Cardiac muscle cell (in vitro differentiated cells and primary cell): ENCODE measurements around the gene NBDY. TPM values are rescaled to one million over a fixed set of nuclear protein-coding genes. Genes with fewer than 3 reads are reported as not detected.
"Not testable (repeated sequence)": the region's sequence is repeated elsewhere in the genome, so short reads cannot be mapped to it uniquely, and the experiment has no call there.

Source experiments
- DNase-seq, 2 donors: peaks; one replicate each; pipeline versions ENCODE4 v3.0.0 to v3.0.0-alpha.2; 2010 to 2017; ENCODE audit warnings: low read depth in 1 of 2, low spot score in 1 of 2
- H3K27ac ChIP-seq: fragments of 200-600 bp; sonication (generic); 2 replicates; pipeline ENCODE4 v1.5.1; 2016
- H3K27me3 ChIP-seq: fragments of 200-600 bp; sonication (generic); 2 replicates; pipeline ENCODE4 v1.6.0; 2016; ENCODE audit warnings: control low read depth
- H3K36me3 ChIP-seq: fragments of 200-600 bp; sonication (generic); 2 replicates; pipeline ENCODE4 v1.5.1; 2016; ENCODE audit warnings: control low read depth
- H3K4me1 ChIP-seq: fragments of 200-600 bp; sonication (generic); 2 replicates; pipeline ENCODE4 v1.8.1; 2017; ENCODE audit warnings: low read depth, mild to moderate bottlenecking, mixed run types
- H3K4me3 ChIP-seq: fragments of 200-600 bp; sonication (generic); 2 replicates; pipeline ENCODE4 v1.5.1; 2016; ENCODE audit warnings: mild to moderate bottlenecking
- H3K9me3 ChIP-seq: fragments of 200-600 bp; sonication (generic); 2 replicates; pipeline ENCODE4 v1.5.1; 2017; ENCODE audit warnings: low read depth, mild to moderate bottlenecking, control low read depth
- CTCF ChIP-seq: IDR thresholded peaks from 2 replicates; pipeline ENCODE4 v1.5.1; 2012; ENCODE audit warnings: low read depth, mild to moderate bottlenecking, low read length
- polyA plus RNA-seq: library from polyadenylated mRNA; unstranded; fragments of >200 nt; fragmentation: Nextera tagmentation; extraction: Ambion mirVana; gene quantifications from 2 replicates; pipeline ENCODE4 v1.2.1, GENCODE V29; 2016
- total RNA-seq: library from RNA; depleted of rRNA; stranded (reverse); fragments of >200 nt; gene quantifications from 2 replicates; pipeline ENCODE4 v1.2.3, GENCODE V29; 2016

NBDY gene
- total and polyA plus RNA-seq, 2 experiments from 2014 or later: 13.1 to 243 TPM

- H3K27ac ChIP-seq: no peak overlapping the region
- peak in 1 of 2 donors; percentile 14 for DNase-seq
- H3K27me3 ChIP-seq: no peaks in the 10 kb centered on the region
- no peaks in the 10 kb centered on the region for H3K9me3 ChIP-seq
- no peaks in the 10 kb centered on the region for H3K36me3 ChIP-seq
- no peak for TF ChIP-seq CTCF
- H3K4me1 ChIP-seq: no peaks in the 10 kb centered on the region
- H3K4me3 ChIP-seq: no peak overlapping the region
Observed at GRCh38 chrX:56765811-56766553, 36.9 kb downstream of the NBDY start.

- no peaks in the 10 kb centered on the region for H3K4me1 ChIP-seq
- H3K36me3 ChIP-seq: no peaks in the 10 kb centered on the region
- no peak overlapping the region for H3K4me3 ChIP-seq
- peak; percentile 9 for TF ChIP-seq CTCF
- peak in 1 of 2 donors; percentile 66 for DNase-seq
- no peak overlapping the region for H3K27ac ChIP-seq
- no peaks in the 10 kb centered on the region for H3K27me3 ChIP-seq
- no peaks in the 10 kb centered on the region for H3K9me3 ChIP-seq
Observed at GRCh38 chrX:56766554-56767347, 37.7 kb downstream of the NBDY start.

DNA sequence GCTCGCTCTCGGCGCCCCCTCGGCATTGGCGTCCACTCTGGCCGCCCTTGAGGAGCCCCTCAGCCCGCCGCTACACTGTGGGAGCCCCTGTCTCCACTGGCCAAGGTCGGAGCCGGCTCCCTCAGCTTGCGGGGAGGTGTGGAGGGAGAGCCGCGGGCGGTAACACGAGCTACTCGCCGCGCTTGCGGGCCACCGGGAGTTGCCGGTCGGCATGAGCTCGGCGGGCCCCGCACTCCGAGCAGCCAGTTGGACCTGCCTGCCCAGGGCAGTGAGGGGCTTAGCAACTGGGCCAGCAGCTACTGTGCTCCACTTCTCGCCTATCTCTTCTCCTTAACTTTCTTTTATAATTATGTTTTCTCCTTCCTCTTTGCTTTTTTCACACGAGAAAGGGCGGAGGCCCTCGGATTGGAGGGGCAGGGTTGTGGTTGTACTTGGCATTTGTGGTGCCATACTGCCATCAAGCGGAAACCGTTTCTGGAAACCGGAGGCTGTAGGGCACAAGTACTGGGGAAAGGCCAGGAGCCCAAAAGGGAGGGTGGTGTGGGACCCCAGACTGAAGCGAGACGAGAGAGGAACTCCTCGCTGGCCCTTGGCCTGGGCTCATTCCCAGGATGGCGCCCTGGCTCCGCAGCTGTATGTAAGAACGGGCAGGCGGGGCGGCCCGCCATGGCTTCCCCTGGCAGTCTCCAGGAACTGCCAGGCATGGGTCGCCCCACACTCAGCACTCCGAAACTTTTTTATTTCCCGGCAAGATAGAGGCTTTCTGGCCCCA is 38.5 kb downstream of the NBDY start:
- not testable (repeated sequence) for DNase-seq, H3K4me3 ChIP-seq

GRCh38 chrX:56768120-56768660 is 39.1 kb downstream of the NBDY start:
- not testable (repeated sequence) for H3K9me3 ChIP-seq, H3K27ac ChIP-seq, H3K4me1 ChIP-seq, H3K27me3 ChIP-seq, H3K36me3 ChIP-seq, H3K4me3 ChIP-seq, DNase-seq

More for the DNA sequence above, 38.5 kb downstream of the NBDY start:
- not testable (repeated sequence) for H3K36me3 ChIP-seq, H3K9me3 ChIP-seq, H3K27me3 ChIP-seq, H3K27ac ChIP-seq, H3K4me1 ChIP-seq

DNA sequence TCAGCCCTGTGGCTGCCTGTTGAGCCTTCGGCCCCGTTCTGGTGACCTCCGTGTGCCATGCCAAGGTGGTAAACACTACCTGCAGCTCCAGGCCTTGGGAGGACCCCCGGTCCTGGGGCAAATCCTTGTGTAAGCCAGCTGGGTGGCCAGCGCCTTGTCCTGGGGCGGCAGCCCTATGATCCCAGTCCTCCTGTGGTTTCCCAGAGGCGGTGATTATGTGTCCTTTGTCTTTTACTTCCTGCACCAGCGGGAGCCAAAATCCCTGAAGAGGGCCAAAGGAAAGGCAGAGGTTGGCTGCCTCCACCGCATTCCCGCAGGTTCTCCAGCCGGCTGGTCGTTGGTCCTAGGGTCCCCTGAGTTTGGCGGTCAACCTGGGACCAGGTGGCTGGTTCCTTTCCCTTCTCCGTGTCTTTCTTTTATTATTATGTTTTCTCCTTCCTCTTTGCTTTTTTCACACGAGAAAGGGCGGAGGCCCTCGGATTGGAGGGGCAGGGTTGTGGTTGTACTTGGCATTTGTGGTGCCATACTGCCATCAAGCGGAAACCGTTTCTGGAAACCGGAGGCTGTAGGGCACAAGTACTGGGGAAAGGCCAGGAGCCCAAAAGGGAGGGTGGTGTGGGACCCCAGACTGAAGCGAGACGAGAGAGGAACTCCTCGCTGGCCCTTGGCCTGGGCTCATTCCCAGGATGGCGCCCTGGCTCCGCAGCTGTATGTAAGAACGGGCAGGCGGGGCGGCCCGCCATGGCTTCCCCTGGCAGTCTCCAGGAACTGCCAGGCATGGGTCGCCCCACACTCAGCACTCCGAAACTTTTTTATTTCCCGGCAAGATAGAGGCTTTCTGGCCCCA is 43.9 kb downstream of the NBDY start:
- H3K27ac ChIP-seq, H3K36me3 ChIP-seq, H3K4me1 ChIP-seq, H3K27me3 ChIP-seq, DNase-seq, H3K9me3 ChIP-seq, H3K4me3 ChIP-seq: not testable (repeated sequence)

GRCh38 chrX:56773522-56774060 is 44.5 kb downstream of the NBDY start:
- H3K27ac ChIP-seq, DNase-seq, H3K4me3 ChIP-seq, H3K9me3 ChIP-seq, H3K4me1 ChIP-seq, H3K36me3 ChIP-seq, H3K27me3 ChIP-seq: not testable (repeated sequence)

DNA sequence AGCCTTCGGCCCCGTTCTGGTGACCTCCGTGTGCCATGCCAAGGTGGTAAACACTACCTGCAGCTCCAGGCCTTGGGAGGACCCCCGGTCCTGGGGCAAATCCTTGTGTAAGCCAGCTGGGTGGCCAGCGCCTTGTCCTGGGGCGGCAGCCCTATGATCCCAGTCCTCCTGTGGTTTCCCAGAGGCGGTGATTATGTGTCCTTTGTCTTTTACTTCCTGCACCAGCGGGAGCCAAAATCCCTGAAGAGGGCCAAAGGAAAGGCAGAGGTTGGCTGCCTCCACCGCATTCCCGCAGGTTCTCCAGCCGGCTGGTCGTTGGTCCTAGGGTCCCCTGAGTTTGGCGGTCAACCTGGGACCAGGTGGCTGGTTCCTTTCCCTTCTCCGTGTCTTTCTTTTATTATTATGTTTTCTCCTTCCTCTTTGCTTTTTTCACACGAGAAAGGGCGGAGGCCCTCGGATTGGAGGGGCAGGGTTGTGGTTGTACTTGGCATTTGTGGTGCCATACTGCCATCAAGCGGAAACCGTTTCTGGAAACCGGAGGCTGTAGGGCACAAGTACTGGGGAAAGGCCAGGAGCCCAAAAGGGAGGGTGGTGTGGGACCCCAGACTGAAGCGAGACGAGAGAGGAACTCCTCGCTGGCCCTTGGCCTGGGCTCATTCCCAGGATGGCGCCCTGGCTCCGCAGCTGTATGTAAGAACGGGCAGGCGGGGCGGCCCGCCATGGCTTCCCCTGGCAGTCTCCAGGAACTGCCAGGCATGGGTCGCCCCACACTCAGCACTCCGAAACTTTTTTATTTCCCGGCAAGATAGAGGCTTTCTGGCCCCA is 49.3 kb downstream of the NBDY start:
- not testable (repeated sequence) for H3K27ac ChIP-seq, H3K4me1 ChIP-seq, H3K36me3 ChIP-seq, DNase-seq, H3K27me3 ChIP-seq, H3K4me3 ChIP-seq, H3K9me3 ChIP-seq

GRCh38 chrX:56778924-56779468 is 50.0 kb downstream of the NBDY start:
- DNase-seq, H3K36me3 ChIP-seq, H3K27me3 ChIP-seq, H3K27ac ChIP-seq, H3K9me3 ChIP-seq, H3K4me3 ChIP-seq, H3K4me1 ChIP-seq: not testable (repeated sequence)

GRCh38 chrX:56780681-56781649 is 51.9 kb downstream of the NBDY start:
- not testable (repeated sequence) for H3K4me1 ChIP-seq, DNase-seq

More at GRCh38 chrX:56780681-56781649, 51.9 kb downstream of the NBDY start:
- not testable (repeated sequence) for H3K36me3 ChIP-seq, H3K4me3 ChIP-seq, H3K27ac ChIP-seq, H3K9me3 ChIP-seq, H3K27me3 ChIP-seq
